Neuronal stem cell (in vitro differentiated cells): ENCODE measurements around the gene TTLL4.

Experiments used
- DNase-seq: peaks from one replicate; pipeline ENCODE4 v3.0.0-alpha.2; 2013; ENCODE audit warnings: low spot score
- H2AFZ ChIP-seq: one replicate; pipeline ENCODE4 v1.6.1; 2013; ENCODE audit warnings: mild to moderate bottlenecking, low read length, inconsistent platforms
- H2AK5ac ChIP-seq: 2 replicates; pipeline ENCODE4 v1.6.1; 2013; ENCODE audit warnings: low read depth, mild to moderate bottlenecking, inconsistent platforms, low read length, moderate library complexity, mixed read lengths
- H2BK120ac ChIP-seq: 2 replicates; pipeline ENCODE4 v1.6.1; 2013; ENCODE audit warnings: low read depth, mild to moderate bottlenecking, inconsistent platforms, low read length, moderate library complexity, mixed read lengths
- H2BK12ac ChIP-seq: one replicate; pipeline ENCODE4 v1.6.1; 2013; ENCODE audit warnings: low read length, inconsistent platforms
- H2BK15ac ChIP-seq: 2 replicates; pipeline ENCODE4 v1.6.1; 2013; ENCODE audit warnings: mild to moderate bottlenecking, low read length, inconsistent platforms, mixed read lengths
- H2BK5ac ChIP-seq: one replicate; pipeline ENCODE4 v1.6.1; 2013; ENCODE audit warnings: inconsistent platforms, mild to moderate bottlenecking, low read length, moderate library complexity
- H3K14ac ChIP-seq: one replicate; pipeline ENCODE4 v1.6.1; 2013; ENCODE audit warnings: low read length, inconsistent platforms
- H3K18ac ChIP-seq: 2 replicates; pipeline ENCODE4 v1.6.1; 2013; ENCODE audit warnings: low read length, inconsistent platforms
- H3K23ac ChIP-seq: 2 replicates; pipeline ENCODE4 v1.6.1; 2013; ENCODE audit warnings: low read depth, mild to moderate bottlenecking, mixed read lengths, low read length, inconsistent platforms; ENCODE audit not compliant: poor library complexity
- H3K27ac ChIP-seq: replicated peaks from 3 replicates; pipeline ENCODE4 v1.5.1; 2013; ENCODE audit warnings: low read length, inconsistent platforms
- H3K27me3 ChIP-seq, 3 experiments: 2 replicates each; pipeline ENCODE4 v1.6.1; 2013; ENCODE audit warnings: low read length in 3 of 3, mild to moderate bottlenecking in 2 of 3, inconsistent platforms in 1 of 3, low read depth in 1 of 3, mixed read lengths in 1 of 3, moderate library complexity in 1 of 3; ENCODE audit not compliant: control insufficient read depth in 3 of 3, insufficient read depth in 3 of 3
- H3K36me3 ChIP-seq, 2 donors: replicated peaks in 1 of 2; 2 replicates each; pipeline ENCODE4 v1.6.1; 2013; ENCODE audit warnings: low read length in 2 of 2; ENCODE audit not compliant: control insufficient read depth in 2 of 2, insufficient read depth in 2 of 2
- H3K4ac ChIP-seq: 2 replicates; pipeline ENCODE4 v1.6.1; 2013; ENCODE audit warnings: inconsistent platforms, mild to moderate bottlenecking, low read length, moderate library complexity
- H3K4me1 ChIP-seq, 2 donors: 1 replicate in 1 of 2; 2 replicates in 1 of 2; pipeline ENCODE4 v1.6.1; 2013; ENCODE audit warnings: low read length in 2 of 2, low read depth in 1 of 2; ENCODE audit not compliant: control insufficient read depth in 2 of 2, insufficient read depth in 1 of 2
- H3K4me2 ChIP-seq: one replicate; pipeline ENCODE4 v1.6.1; 2013; ENCODE audit warnings: mild to moderate bottlenecking, low read length, inconsistent platforms; ENCODE audit not compliant: insufficient read depth, poor library complexity, severe bottlenecking
- H3K4me3 ChIP-seq, 2 donors: 2 replicates each; pipeline ENCODE4 v1.5.1; 2013; ENCODE audit warnings: low read length in 2 of 2, mild to moderate bottlenecking in 2 of 2, inconsistent platforms in 1 of 2, moderate library complexity in 1 of 2
- H3K79me1 ChIP-seq: one replicate; pipeline ENCODE4 v1.6.1; 2013; ENCODE audit warnings: low read depth, mild to moderate bottlenecking, inconsistent platforms, low read length, moderate library complexity
- H3K9ac ChIP-seq: one replicate; pipeline ENCODE4 v1.6.1; 2013; ENCODE audit warnings: mild to moderate bottlenecking, low read depth, low read length, inconsistent platforms; ENCODE audit not compliant: poor library complexity
- H3K9me3 ChIP-seq, 2 donors: replicated peaks in 1 of 2; 2 replicates each; pipeline versions ENCODE3 to v1.6.1; 2013; ENCODE audit warnings: low read length in 2 of 2, mild to moderate bottlenecking in 2 of 2, inconsistent platforms in 1 of 2, low read depth in 1 of 2, mixed read lengths in 1 of 2, moderate library complexity in 1 of 2; ENCODE audit not compliant: control insufficient read depth in 2 of 2, insufficient read depth in 1 of 2
- H4K8ac ChIP-seq: one replicate; pipeline ENCODE4 v1.6.1; 2013; ENCODE audit warnings: low read depth, mild to moderate bottlenecking, inconsistent platforms, low read length, moderate library complexity
- H4K91ac ChIP-seq: one replicate; pipeline ENCODE4 v1.6.1; 2013; ENCODE audit warnings: low read length, low read depth, mild to moderate bottlenecking, inconsistent platforms; ENCODE audit not compliant: poor library complexity
- WGBS, 2 donors: extraction: QIAGEN DNeasy Blood & Tissue Kit; methylation state at CpG; one replicate each; pipeline ENCODE4 v1.1.7; 2013; ENCODE audit warnings: missing lambda C conversion rate in 2 of 2, mixed read lengths in 1 of 2; ENCODE audit not compliant: insufficient read length in 2 of 2, insufficient replicate concordance in 1 of 2; ENCODE audit errors: extremely low coverage in 2 of 2; 5-methylcytosine and 5-hydroxymethylcytosine counted together

Gene TTLL4

GRCh38 chr2:218748741-218749441 lies 38.3 kb downstream of the TTLL4 start:
- Histone ChIP-seq H3K9ac (no peak overlapping the region), H3K4me3 (no peak overlapping the region), H2BK120ac (no peak overlapping the region), H3K4ac (no peak overlapping the region), H2BK12ac (no peak overlapping the region), H4K8ac (no peak overlapping the region), H2BK5ac (no peak overlapping the region), H3K4me1 (peaks cover 2 to 7% of the 10 kb centered on the region in 2 donors), H2AK5ac (no peak overlapping the region), H3K23ac (no peak overlapping the region), H3K36me3 (peaks cover 58 to 98% of the 10 kb centered on the region in 2 donors), H3K4me2 (no peak overlapping the region), H3K27ac (no peak overlapping the region), H3K18ac (no peak overlapping the region), H4K91ac (no peak overlapping the region), H3K27me3 (no peaks in the 10 kb centered on the region), H2BK15ac (no peak overlapping the region), H3K14ac (no peak overlapping the region), H2AFZ (no peak overlapping the region), H3K9me3 (no peaks in the 10 kb centered on the region), H3K79me1 (no peaks in the 10 kb centered on the region)
- no CpG with 5 or more reads among the region's 8 CpGs for WGBS, 2 donors
- no peak for DNase-seq

- DNase-seq = no peak
Observed at GRCh38 chr2:218754201-218754600, 43.6 kb downstream of the TTLL4 start.

GRCh38 chr2:218754781-218755180 lies 44.1 kb downstream of the TTLL4 start:
- Histone ChIP-seq H3K4ac (no peak overlapping the region), H3K4me1 (no peaks in the 10 kb centered on the region), H3K9me3 (no peaks in the 10 kb centered on the region), H4K8ac (no peak overlapping the region), H3K27ac (no peak overlapping the region), H3K36me3 (peaks cover 55 to 91% of the 10 kb centered on the region in 2 donors), H3K4me2 (no peak overlapping the region), H3K79me1 (no peaks in the 10 kb centered on the region), H2AFZ (no peak overlapping the region), H4K91ac (no peak overlapping the region), H2BK5ac (no peak overlapping the region), H3K9ac (no peak overlapping the region), H2BK120ac (no peak overlapping the region), H3K14ac (no peak overlapping the region), H3K27me3 (no peaks in the 10 kb centered on the region), H2BK15ac (no peak overlapping the region), H3K23ac (no peak overlapping the region), H2AK5ac (no peak overlapping the region), H3K4me3 (no peak overlapping the region), H2BK12ac (no peak overlapping the region), H3K18ac (no peak overlapping the region)
- WGBS, 2 donors = no CpG with 5 or more reads among the region's 7 CpGs
- no peak for DNase-seq

More at GRCh38 chr2:218754201-218754600, 43.6 kb downstream of the TTLL4 start:
- Histone ChIP-seq H2BK120ac (no peak overlapping the region), H3K4me1 (no peaks in the 10 kb centered on the region), H2BK12ac (no peak overlapping the region), H2BK5ac (no peak overlapping the region), H3K36me3 (peaks cover 58 to 94% of the 10 kb centered on the region in 2 donors), H3K27me3 (no peaks in the 10 kb centered on the region), H2AFZ (no peak overlapping the region), H3K9me3 (no peaks in the 10 kb centered on the region), H2BK15ac (no peak overlapping the region), H3K9ac (no peak overlapping the region), H3K4ac (no peak overlapping the region), H3K4me3 (no peak overlapping the region), H4K91ac (no peak overlapping the region), H3K4me2 (no peak overlapping the region), H3K27ac (no peak overlapping the region), H4K8ac (no peak overlapping the region), H2AK5ac (no peak overlapping the region), H3K18ac (no peak overlapping the region), H3K79me1 (no peaks in the 10 kb centered on the region), H3K14ac (no peak overlapping the region), H3K23ac (no peak overlapping the region)
- no CpG with 5 or more reads among the region's 3 CpGs for WGBS, 2 donors

- Histone ChIP-seq H3K9ac (no peak overlapping the region), H2AK5ac (no peak overlapping the region), H3K79me1 (no peaks in the 10 kb centered on the region), H3K23ac (no peak overlapping the region), H3K4ac (no peak overlapping the region), H4K8ac (no peak overlapping the region), H2BK5ac (no peak overlapping the region), H3K9me3 (no peaks in the 10 kb centered on the region), H2BK120ac (no peak overlapping the region), H2AFZ (no peak overlapping the region), H3K36me3 (peaks cover 51 to 87% of the 10 kb centered on the region in 2 donors), H3K4me1 (no peaks in the 10 kb centered on the region), H3K4me2 (no peak overlapping the region), H3K27me3 (no peaks in the 10 kb centered on the region), H3K18ac (no peak overlapping the region), H3K14ac (no peak overlapping the region), H2BK15ac (no peak overlapping the region), H4K91ac (no peak overlapping the region), H2BK12ac (no peak overlapping the region), H3K27ac (no peak overlapping the region), H3K4me3 (no peak overlapping the region)
- no CpG with 5 or more reads among the region's 3 CpGs for WGBS, 2 donors
- no peak for DNase-seq
Observed at GRCh38 chr2:218755198-218755566, 44.5 kb downstream of the TTLL4 start.
